Fibroblast of skin of left quadriceps (primary cell): ENCODE results near the gene JAKMIP1.
"Not testable (repeated sequence)": the region's sequence is repeated elsewhere in the genome, so short reads cannot be mapped to it uniquely, and the experiment has no call there.

ENCODE experiments used
- DNase-seq, 2 experiments: peaks; one replicate each; pipeline ENCODE4 v3.0.0-alpha.2; 2013; ENCODE audit warnings: low read depth in 2 of 2

The JAKMIP1 gene

GRCh38 chr4:6229095-6229494, 28.7 kb upstream of the JAKMIP1 start:
- DNase-seq: no peak

- DNase-seq: no peak
Measured at GRCh38 chr4:6228158-6229067, 28.1 kb upstream of the JAKMIP1 start.

- no peak for DNase-seq
Measured at GRCh38 chr4:6227412-6228157, 27.2 kb upstream of the JAKMIP1 start.

- no peak for DNase-seq
Measured at GRCh38 chr4:6226506-6226905, 26.2 kb upstream of the JAKMIP1 start.

- DNase-seq: no peak
Measured at GRCh38 chr4:6225469-6225868, 25.1 kb upstream of the JAKMIP1 start.

GRCh38 chr4:6224735-6225134, 24.4 kb upstream of the JAKMIP1 start:
- DNase-seq: no peak

- no peak for DNase-seq
Measured at GRCh38 chr4:6222761-6223292, 22.5 kb upstream of the JAKMIP1 start.

GRCh38 chr4:6221851-6222760, 21.8 kb upstream of the JAKMIP1 start:
- DNase-seq: no peak

GRCh38 chr4:6221301-6221850, 21.0 kb upstream of the JAKMIP1 start:
- no peak for DNase-seq

- no peak for DNase-seq
Measured at GRCh38 chr4:6217716-6218381, 17.5 kb upstream of the JAKMIP1 start.

- DNase-seq: no peak
Measured at GRCh38 chr4:6216588-6216987, 16.2 kb upstream of the JAKMIP1 start.

GRCh38 chr4:6209921-6210320, 9.6 kb upstream of the JAKMIP1 start:
- DNase-seq: no peak

GRCh38 chr4:6209291-6209690, 8.9 kb upstream of the JAKMIP1 start:
- DNase-seq: not testable (repeated sequence)

- no peak for DNase-seq
Measured at GRCh38 chr4:6208416-6208815, 8.1 kb upstream of the JAKMIP1 start.

- no peak for DNase-seq
Measured at GRCh38 chr4:6207602-6208001, 7.3 kb upstream of the JAKMIP1 start.

GRCh38 chr4:6206771-6207290, 6.5 kb upstream of the JAKMIP1 start:
- DNase-seq: no peak

GRCh38 chr4:6205973-6206372, 5.6 kb upstream of the JAKMIP1 start:
- DNase-seq: no peak

- no peak for DNase-seq
Measured at GRCh38 chr4:6205567-6205931, 5.2 kb upstream of the JAKMIP1 start.

GRCh38 chr4:6204871-6205566, 4.7 kb upstream of the JAKMIP1 start:
- DNase-seq: no peak

- no peak for DNase-seq
Measured at GRCh38 chr4:6204098-6204497, 3.7 kb upstream of the JAKMIP1 start.
